HUES48 (cell line): ENCODE results near the gene ST6GALNAC3.
"Not testable (repeated sequence)": the region's sequence is repeated elsewhere in the genome, so short reads cannot be mapped to it uniquely, and the experiment has no call there.

Experiments used
- H3K27ac ChIP-seq: one replicate; pipeline ENCODE4 v1.7.0; 2013; ENCODE audit warnings: low read depth, low read length, inconsistent platforms
- H3K27me3 ChIP-seq: 2 replicates; pipeline ENCODE4 v1.6.1; 2013; ENCODE audit warnings: mild to moderate bottlenecking, low read length; ENCODE audit not compliant: control insufficient read depth, insufficient read depth
- H3K36me3 ChIP-seq: 2 replicates; pipeline ENCODE4 v1.6.1; 2013; ENCODE audit warnings: low read length; ENCODE audit not compliant: control insufficient read depth, insufficient read depth
- H3K4me1 ChIP-seq: 2 replicates; pipeline ENCODE4 v1.6.1; 2013; ENCODE audit warnings: mild to moderate bottlenecking, low read length; ENCODE audit not compliant: control insufficient read depth, insufficient read depth
- H3K4me3 ChIP-seq: 2 replicates; pipeline ENCODE4 v1.5.1; 2013; ENCODE audit warnings: mild to moderate bottlenecking, low read depth, low read length
- H3K9ac ChIP-seq: 2 replicates; pipeline ENCODE4 v1.6.1; 2013; ENCODE audit warnings: mild to moderate bottlenecking, low read depth, low read length, moderate library complexity
- H3K9me3 ChIP-seq: 2 replicates; pipeline ENCODE4 v1.6.1; 2013; ENCODE audit warnings: low read length; ENCODE audit not compliant: control insufficient read depth, insufficient read depth

The ST6GALNAC3 gene

GRCh38 chr1:76240316-76240715 is 165.8 kb downstream of the ST6GALNAC3 start:
- Histone ChIP-seq H3K27me3 (no peaks in the 10 kb centered on the region), H3K27ac (no peak overlapping the region), H3K9me3 (no peaks in the 10 kb centered on the region), H3K4me1 (peaks cover 31% of the 10 kb centered on the region), H3K36me3 (no peaks in the 10 kb centered on the region), H3K9ac (no peak overlapping the region), H3K4me3 (no peak overlapping the region)

- not testable (repeated sequence) for H3K9me3 ChIP-seq, H3K27me3 ChIP-seq, H3K9ac ChIP-seq, H3K4me3 ChIP-seq, H3K36me3 ChIP-seq, H3K27ac ChIP-seq
- peaks cover 34% of the 10 kb centered on the region for H3K4me1 ChIP-seq
These were observed 168.0 kb downstream of the ST6GALNAC3 start for GRCh38 chr1:76242587-76242986.

GRCh38 chr1:76247261-76247852 is 172.8 kb downstream of the ST6GALNAC3 start:
- Histone ChIP-seq H3K27ac (no peak overlapping the region), H3K36me3 (no peaks in the 10 kb centered on the region), H3K27me3 (no peaks in the 10 kb centered on the region), H3K9me3 (no peaks in the 10 kb centered on the region), H3K9ac (no peak overlapping the region), H3K4me3 (no peak overlapping the region), H3K4me1 (peaks cover 22% of the 10 kb centered on the region)

- peaks cover 33% of the 10 kb centered on the region for H3K4me1 ChIP-seq
- no peak overlapping the region for H3K9ac ChIP-seq
- no peak overlapping the region for H3K4me3 ChIP-seq
- no peaks in the 10 kb centered on the region for H3K36me3 ChIP-seq
- peak overlapping the region; percentile 16 for H3K27ac ChIP-seq
- no peaks in the 10 kb centered on the region for H3K27me3 ChIP-seq
- no peaks in the 10 kb centered on the region for H3K9me3 ChIP-seq
These were observed 175.7 kb downstream of the ST6GALNAC3 start for GRCh38 chr1:76250271-76250670.

- no peaks in the 10 kb centered on the region for H3K36me3 ChIP-seq
- H3K4me1 ChIP-seq, result peaks cover 34% of the 10 kb centered on the region
- H3K4me3 ChIP-seq, result no peak overlapping the region
- no peak overlapping the region for H3K27ac ChIP-seq
- H3K9me3 ChIP-seq, result no peaks in the 10 kb centered on the region
- H3K27me3 ChIP-seq, result no peaks in the 10 kb centered on the region
- H3K9ac ChIP-seq, result no peak overlapping the region
These were observed 177.9 kb downstream of the ST6GALNAC3 start for GRCh38 chr1:76252431-76252830.

GRCh38 chr1:76254104-76255030 is 179.8 kb downstream of the ST6GALNAC3 start:
- Histone ChIP-seq H3K4me3 (no peak overlapping the region), H3K36me3 (no peaks in the 10 kb centered on the region), H3K27ac (peak overlapping the region; percentile 47), H3K27me3 (no peaks in the 10 kb centered on the region), H3K4me1 (peaks cover 32% of the 10 kb centered on the region), H3K9ac (no peak overlapping the region), H3K9me3 (no peaks in the 10 kb centered on the region)

GRCh38 chr1:76256289-76257223 is 182.0 kb downstream of the ST6GALNAC3 start:
- peaks cover 22% of the 10 kb centered on the region for H3K4me1 ChIP-seq
- H3K4me3 ChIP-seq, result no peak overlapping the region
- H3K9ac ChIP-seq, result no peak overlapping the region

GRCh38 chr1:76257823-76258222 is 183.3 kb downstream of the ST6GALNAC3 start:
- no peak overlapping the region for H3K27ac ChIP-seq
- H3K9me3 ChIP-seq, result no peaks in the 10 kb centered on the region
- H3K27me3 ChIP-seq, result no peaks in the 10 kb centered on the region
- H3K4me3 ChIP-seq, result no peak overlapping the region
- H3K4me1 ChIP-seq, result peaks cover 22% of the 10 kb centered on the region
- no peaks in the 10 kb centered on the region for H3K36me3 ChIP-seq
- no peak overlapping the region for H3K9ac ChIP-seq

More at GRCh38 chr1:76256289-76257223, 182.0 kb downstream of the ST6GALNAC3 start:
- Histone ChIP-seq H3K36me3 (no peaks in the 10 kb centered on the region), H3K27me3 (no peaks in the 10 kb centered on the region), H3K9me3 (no peaks in the 10 kb centered on the region), H3K27ac (no peak overlapping the region)

- H3K9ac ChIP-seq, result no peak overlapping the region
- H3K27me3 ChIP-seq, result no peaks in the 10 kb centered on the region
- H3K27ac ChIP-seq, result no peak overlapping the region
- H3K9me3 ChIP-seq, result no peaks in the 10 kb centered on the region
- no peaks in the 10 kb centered on the region for H3K36me3 ChIP-seq
- H3K4me3 ChIP-seq, result no peak overlapping the region
- peaks cover 22% of the 10 kb centered on the region for H3K4me1 ChIP-seq
These were observed 184.7 kb downstream of the ST6GALNAC3 start for GRCh38 chr1:76259270-76259669.

GRCh38 chr1:76260279-76260678 is 185.7 kb downstream of the ST6GALNAC3 start:
- H3K4me3 ChIP-seq, result no peak overlapping the region
- H3K4me1 ChIP-seq, result peaks cover 18% of the 10 kb centered on the region
- H3K9me3 ChIP-seq, result no peaks in the 10 kb centered on the region
- H3K9ac ChIP-seq, result no peak overlapping the region
- H3K27ac ChIP-seq, result no peak overlapping the region
- H3K36me3 ChIP-seq, result no peaks in the 10 kb centered on the region
- no peaks in the 10 kb centered on the region for H3K27me3 ChIP-seq
